Kidney (tissue), 14 donors: ENCODE data around the gene CBFA2T3. TPM values are rescaled to one million over a fixed set of nuclear protein-coding genes. Genes with fewer than 3 reads are reported as not detected.

Experiments used
- DNase-seq, 5 donors: peaks; one replicate each; pipeline ENCODE4 v3.0.0-alpha.2; 2013 to 2020
- FAIRE-seq: peaks from 2 replicates; lab custom pipeline; 2012; peaks lifted over from hg19 to GRCh38; lab: Jason Lieb, UNC
- H3K27ac ChIP-seq, 2 donors: one replicate each; pipeline ENCODE4 v1.7.0; 2013; ENCODE audit warnings: low read depth in 2 of 2, low read length in 2 of 2, inconsistent platforms in 1 of 2
- H3K27me3 ChIP-seq: one replicate; pipeline ENCODE4 v1.7.1; 2013; ENCODE audit warnings: low read length, inconsistent platforms; ENCODE audit not compliant: control insufficient read depth, insufficient read depth
- H3K36me3 ChIP-seq, 3 donors: one replicate each; pipeline versions ENCODE4 v1.7.0 to v1.7.1; 2013; ENCODE audit warnings: low read length in 3 of 3, control low read depth in 1 of 3, inconsistent platforms in 1 of 3; ENCODE audit not compliant: insufficient read depth in 3 of 3, control insufficient read depth in 2 of 3
- H3K4me1 ChIP-seq, 3 donors: one replicate each; pipeline versions ENCODE4 v1.7.0 to v1.7.1; 2013; ENCODE audit warnings: low read length in 3 of 3, inconsistent platforms in 1 of 3, low read depth in 1 of 3; ENCODE audit not compliant: control insufficient read depth in 2 of 3, insufficient read depth in 2 of 3
- H3K4me3 ChIP-seq, 3 donors: one replicate each; pipeline versions ENCODE4 v1.7.0 to v1.8.1; 2013; ENCODE audit warnings: low read length in 3 of 3, control low read depth in 1 of 3, inconsistent platforms in 1 of 3
- H3K9ac ChIP-seq, 3 donors: one replicate each; pipeline versions ENCODE4 v1.7.0 to v1.7.1; 2013; ENCODE audit warnings: low read length in 3 of 3, control low read depth in 1 of 3, inconsistent platforms in 1 of 3
- H3K9me3 ChIP-seq, 3 donors: one replicate each; pipeline versions ENCODE4 v1.7.0 to v1.7.1; 2013; ENCODE audit warnings: low read length in 3 of 3, control low read depth in 1 of 3, inconsistent platforms in 1 of 3; ENCODE audit not compliant: control insufficient read depth in 2 of 3, insufficient read depth in 1 of 3
- CTCF ChIP-seq: IDR thresholded peaks from 3 replicates; pipeline ENCODE4 v1.5.1; 2012; ENCODE audit warnings: mild to moderate bottlenecking, moderate library complexity, borderline replicate concordance; ENCODE audit not compliant: insufficient read depth; ENCODE audit errors: extremely low read depth
- intact Hi-C: fragments of 100-400 bp; cut with DNase I; formaldehyde crosslinking; loops from one replicate; pipeline ENCODE4 v1.11.1; 2022
- polyA plus RNA-seq: library from polyadenylated mRNA; stranded (reverse); fragments of 350-450 nt; fragmentation: Illumina TruSeq; extraction: RNeasy Lipid Tissue Mini Kit (QIAGEN cat#74804); gene quantifications from one replicate; pipeline ENCODE4 v1.2.3, GENCODE V29; 2014; ENCODE audit warnings: low read depth, low replicate concordance; ENCODE audit not compliant: insufficient read depth
- total RNA-seq: library from RNA; stranded (reverse); fragmentation: NEBNext Ultra II Directional; extraction: Animal tissue kit (Norgen Biotek cat#: 25700); gene quantifications from one replicate; pipeline ENCODE4 v1.2.1, GENCODE V29; 2021
- donor health status: control.
- donor health status: control.
- donor health status: control.
- donor health status: control.
- donor health status: control.
- donor health status: DM: yes; HTN: yes; CAD: no.
- donor health status: Normal renal cell carcinoma (clear cell type).

Gene CBFA2T3
- total and polyA plus RNA-seq, 2 donors from 2014 or later = 0.75 to 8.0 TPM

- H3K4me1 ChIP-seq = peaks cover 0 to 3% (median 0%) of the 10 kb centered on the region in 3 donors
- H3K27me3 ChIP-seq = no peaks in the 10 kb centered on the region
- FAIRE-seq = no peak
- H3K27ac ChIP-seq = no peak overlapping the region
- no peak overlapping the region for H3K9ac ChIP-seq
- no peaks in the 10 kb centered on the region for H3K9me3 ChIP-seq
- DNase-seq = peak in 4 of 5 donors; percentile 72 to 84 (median 82)
- H3K36me3 ChIP-seq = no peaks in the 10 kb centered on the region
- H3K4me3 ChIP-seq = no peak overlapping the region
- intact Hi-C loops = no loop called here
- TF ChIP-seq CTCF = no peak
Observed at GRCh38 chr16:88973007-88973410, 4.0 kb downstream of the CBFA2T3 start.

DNA sequence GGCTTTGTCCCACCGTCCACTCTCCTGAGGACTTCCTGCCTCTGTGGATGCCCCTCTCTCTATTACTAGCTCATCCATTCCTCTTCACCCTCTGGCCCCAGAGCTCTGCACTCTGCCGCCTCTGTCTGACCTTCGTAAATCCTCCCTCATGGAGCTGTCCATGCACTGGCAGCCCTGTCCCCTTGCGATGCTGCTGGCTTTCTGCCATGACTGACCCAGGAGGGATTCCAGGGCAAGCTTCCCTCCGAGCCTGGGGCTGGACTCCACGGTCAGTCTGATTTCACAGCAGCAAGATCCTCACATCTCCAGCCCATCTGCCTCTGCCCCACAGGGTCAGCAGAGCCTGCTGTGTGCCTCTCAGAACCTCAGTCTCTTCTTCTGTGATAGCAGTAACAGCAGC lies 4.7 kb downstream of the CBFA2T3 start:
- Histone ChIP-seq H3K27ac (no peak overlapping the region), H3K27me3 (no peaks in the 10 kb centered on the region), H3K9me3 (no peaks in the 10 kb centered on the region), H3K4me1 (peaks cover 0 to 3% (median 0%) of the 10 kb centered on the region in 3 donors), H3K9ac (no peak overlapping the region), H3K4me3 (no peak overlapping the region), H3K36me3 (no peaks in the 10 kb centered on the region)
- no peak for FAIRE-seq
- no peak for TF ChIP-seq CTCF
- DNase-seq = peak in 1 of 5 donors; percentile 47
- intact Hi-C loops = no loop called here

DNA sequence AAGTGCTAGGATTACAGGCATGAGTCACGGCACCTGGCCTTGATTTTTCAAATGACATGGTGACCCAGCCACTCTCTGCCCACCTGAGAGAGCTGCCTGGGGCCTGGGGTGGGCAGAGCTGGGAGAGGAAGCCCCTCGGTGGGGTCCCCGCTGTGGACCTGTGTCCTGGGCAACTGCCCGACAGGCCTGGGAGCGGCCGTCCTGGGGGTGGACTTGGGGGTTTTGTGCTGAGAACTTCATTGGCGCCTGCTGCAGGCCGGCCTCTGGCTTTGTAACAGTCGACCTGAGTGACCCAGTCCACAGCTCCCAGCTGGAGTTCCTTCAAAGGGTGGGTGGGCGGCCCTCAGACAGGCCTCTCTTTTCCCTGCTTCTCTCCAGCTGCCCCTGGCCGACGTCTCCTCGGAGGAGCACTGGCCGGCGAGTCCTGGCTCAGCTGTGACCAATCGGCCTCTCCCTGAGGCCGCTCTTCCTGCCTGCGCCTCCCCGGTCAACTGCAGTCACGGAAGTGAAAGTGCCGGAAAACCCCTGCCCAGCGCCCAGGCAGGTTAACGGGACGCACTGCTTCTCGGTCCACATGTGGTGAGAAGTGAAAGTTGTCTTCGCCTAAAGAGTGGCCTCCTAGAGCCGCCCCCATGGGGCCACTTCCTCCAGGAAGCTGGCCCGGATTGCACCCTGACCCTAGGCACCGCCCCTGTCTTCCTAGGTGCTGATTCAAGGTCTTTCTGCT lies 5.5 kb downstream of the CBFA2T3 start:
- TF ChIP-seq CTCF = no peak
- no peaks in the 10 kb centered on the region for H3K36me3 ChIP-seq
- no peak for DNase-seq
- no peaks in the 10 kb centered on the region for H3K27me3 ChIP-seq
- intact Hi-C loops = no loop called here
- H3K9me3 ChIP-seq = no peaks in the 10 kb centered on the region
- no peak overlapping the region for H3K4me3 ChIP-seq
- no peak overlapping the region for H3K9ac ChIP-seq
- peaks cover 0 to under 1% (median 0%) of the 10 kb centered on the region in 3 donors for H3K4me1 ChIP-seq
- no peak for FAIRE-seq
- no peak overlapping the region for H3K27ac ChIP-seq
